Choroid plexus epithelial cell (primary cell): ENCODE results near the gene C1orf159.

ENCODE experiments used
- DNase-seq: peaks from one replicate; pipeline ENCODE4 v3.0.0-alpha.2; 2010; ENCODE audit warnings: low read depth
- H3K4me3 ChIP-seq: 2 replicates; pipeline ENCODE4 v1.5.1; 2011; ENCODE audit warnings: low read depth, mild to moderate bottlenecking, control low read depth, low read length, moderate library complexity
- TF ChIP-seq, protein P1 (sequence below): conservative IDR thresholded peaks from 2 replicates; pipeline ENCODE4 v1.5.1; 2011; ENCODE audit warnings: low read depth, mild to moderate bottlenecking, control low read depth, inconsistent platforms, low read length, moderate library complexity

The C1orf159 gene

GRCh38 chr1:1075148-1075935, 40.5 kb downstream of the C1orf159 start:
- DNase-seq: no peak
- TF ChIP-seq, protein P1, sequence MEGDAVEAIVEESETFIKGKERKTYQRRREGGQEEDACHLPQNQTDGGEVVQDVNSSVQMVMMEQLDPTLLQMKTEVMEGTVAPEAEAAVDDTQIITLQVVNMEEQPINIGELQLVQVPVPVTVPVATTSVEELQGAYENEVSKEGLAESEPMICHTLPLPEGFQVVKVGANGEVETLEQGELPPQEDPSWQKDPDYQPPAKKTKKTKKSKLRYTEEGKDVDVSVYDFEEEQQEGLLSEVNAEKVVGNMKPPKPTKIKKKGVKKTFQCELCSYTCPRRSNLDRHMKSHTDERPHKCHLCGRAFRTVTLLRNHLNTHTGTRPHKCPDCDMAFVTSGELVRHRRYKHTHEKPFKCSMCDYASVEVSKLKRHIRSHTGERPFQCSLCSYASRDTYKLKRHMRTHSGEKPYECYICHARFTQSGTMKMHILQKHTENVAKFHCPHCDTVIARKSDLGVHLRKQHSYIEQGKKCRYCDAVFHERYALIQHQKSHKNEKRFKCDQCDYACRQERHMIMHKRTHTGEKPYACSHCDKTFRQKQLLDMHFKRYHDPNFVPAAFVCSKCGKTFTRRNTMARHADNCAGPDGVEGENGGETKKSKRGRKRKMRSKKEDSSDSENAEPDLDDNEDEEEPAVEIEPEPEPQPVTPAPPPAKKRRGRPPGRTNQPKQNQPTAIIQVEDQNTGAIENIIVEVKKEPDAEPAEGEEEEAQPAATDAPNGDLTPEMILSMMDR: no peak
- H3K4me3 ChIP-seq: no peak overlapping the region

- TF ChIP-seq, protein P1: no peak
- DNase-seq: no peak
- H3K4me3 ChIP-seq: no peak overlapping the region
These were observed 41.2 kb downstream of the C1orf159 start for GRCh38 chr1:1074631-1075147.

DNA sequence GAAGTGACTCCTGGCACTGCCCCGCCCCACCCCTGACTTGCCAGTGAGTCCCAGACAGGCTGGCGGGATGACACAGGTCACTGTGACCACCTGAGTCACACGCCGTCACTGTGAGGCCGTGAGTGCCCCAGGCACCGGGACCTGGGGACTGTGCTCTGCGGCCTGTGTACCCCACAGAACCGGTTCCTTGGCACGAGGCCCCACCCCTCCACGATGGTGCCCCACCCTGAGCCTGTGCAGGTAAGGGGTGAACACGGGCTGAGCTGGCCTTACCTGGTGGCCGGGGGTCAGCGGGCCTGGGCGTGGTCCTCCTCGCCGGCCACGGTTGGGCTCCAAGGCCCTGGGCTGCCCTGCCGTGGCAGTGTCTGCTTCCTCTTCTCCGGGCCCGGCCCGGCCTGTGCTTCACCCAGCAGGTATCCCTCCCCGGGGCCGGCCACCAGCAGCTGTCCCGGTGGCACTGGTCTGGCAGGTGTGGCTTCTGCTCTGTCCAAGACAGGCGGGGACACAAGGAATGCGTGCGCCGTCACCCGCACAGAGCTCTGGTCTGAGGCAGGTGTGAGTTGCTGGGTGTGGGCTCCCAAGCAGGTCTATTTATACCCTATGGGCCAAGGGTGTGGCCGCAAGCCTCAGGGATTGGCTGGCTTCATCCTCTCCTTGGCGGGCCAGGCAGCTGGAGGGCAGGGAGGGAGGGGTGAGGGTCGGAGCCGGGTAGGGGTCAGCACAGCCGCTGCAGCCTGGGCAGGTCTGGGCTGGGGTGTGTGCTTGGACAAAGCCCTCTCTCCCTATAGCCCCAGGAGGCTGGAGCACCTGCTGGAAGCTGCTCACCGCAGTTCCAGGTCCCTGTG, 41.9 kb downstream of the C1orf159 start, which contains the start of gene RNF223:
Gene RNF223, minus strand, starts transcription at position 564 of the 845 bp plus-strand sequence. CDS start 1,740 bp downstream, outside the sequence.
- TF ChIP-seq, protein P1: no peak
- no peak for DNase-seq
- H3K4me3 ChIP-seq: no peak within 1 kb of the TSS

DNA sequence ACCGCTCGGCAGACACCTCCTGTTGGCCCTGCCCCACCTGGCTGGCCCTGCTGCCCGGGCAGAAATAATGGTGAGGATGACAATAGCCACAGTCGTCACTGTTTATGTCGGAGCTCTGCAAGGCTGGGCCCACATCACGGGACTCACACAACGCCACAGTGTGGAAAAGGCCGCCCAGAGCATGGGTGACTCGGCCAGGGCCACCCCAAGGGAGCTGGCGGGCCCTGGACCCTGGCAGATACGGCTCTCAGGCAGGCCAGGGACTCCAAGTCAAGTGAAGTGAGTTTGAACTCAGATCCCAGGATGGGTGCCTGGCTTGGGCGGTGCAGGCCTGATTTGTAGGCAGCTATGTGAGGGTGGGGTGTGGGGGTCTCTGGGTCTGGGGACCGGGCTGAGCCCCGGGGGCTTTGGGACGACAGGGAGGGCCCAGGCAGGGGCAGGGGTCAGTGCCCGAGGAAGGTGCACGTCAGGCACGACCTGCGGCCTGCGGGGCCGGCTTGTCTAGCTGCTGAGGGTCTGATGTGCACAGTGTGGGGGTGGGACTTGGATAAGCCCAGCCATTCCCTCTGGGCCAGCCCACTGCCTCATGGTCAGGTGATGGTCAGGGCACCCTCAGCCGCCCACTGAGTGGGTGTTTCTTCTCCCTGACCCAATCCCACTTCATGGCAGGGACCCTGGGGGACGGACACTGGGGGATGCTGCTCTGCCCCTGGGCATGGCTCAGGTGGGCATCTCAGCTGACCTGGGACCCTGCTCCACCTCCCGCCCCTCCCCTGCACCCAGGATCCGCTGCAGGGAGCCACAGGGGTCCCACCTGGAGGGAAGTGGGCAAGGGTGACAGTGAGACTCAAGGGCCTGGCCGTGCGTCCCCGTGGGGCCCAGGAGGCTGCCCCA, 42.8 kb downstream of the C1orf159 start:
- no peak overlapping the region for H3K4me3 ChIP-seq
- DNase-seq: no peak
- TF ChIP-seq, protein P1: no peak

GRCh38 chr1:1072299-1072848, 43.5 kb downstream of the C1orf159 start:
- no peak for DNase-seq
- no peak overlapping the region for H3K4me3 ChIP-seq
- TF ChIP-seq, protein P1: no peak
